GM21423 (cell line): ENCODE data around the gene CAPZB.

Experiments used
- ATAC-seq: cut with Tn5 transposase; IDR thresholded peaks from one replicate; pipeline ENCODE4 v1.9.1; 2021; ENCODE audit warnings: mild to moderate bottlenecking, moderate library complexity; ENCODE audit not compliant: unreplicated experiment

The CAPZB gene

GRCh38 chr1:19450811-19451515, 34.4 kb downstream of the CAPZB start:
- ATAC-seq = no peak

DNA sequence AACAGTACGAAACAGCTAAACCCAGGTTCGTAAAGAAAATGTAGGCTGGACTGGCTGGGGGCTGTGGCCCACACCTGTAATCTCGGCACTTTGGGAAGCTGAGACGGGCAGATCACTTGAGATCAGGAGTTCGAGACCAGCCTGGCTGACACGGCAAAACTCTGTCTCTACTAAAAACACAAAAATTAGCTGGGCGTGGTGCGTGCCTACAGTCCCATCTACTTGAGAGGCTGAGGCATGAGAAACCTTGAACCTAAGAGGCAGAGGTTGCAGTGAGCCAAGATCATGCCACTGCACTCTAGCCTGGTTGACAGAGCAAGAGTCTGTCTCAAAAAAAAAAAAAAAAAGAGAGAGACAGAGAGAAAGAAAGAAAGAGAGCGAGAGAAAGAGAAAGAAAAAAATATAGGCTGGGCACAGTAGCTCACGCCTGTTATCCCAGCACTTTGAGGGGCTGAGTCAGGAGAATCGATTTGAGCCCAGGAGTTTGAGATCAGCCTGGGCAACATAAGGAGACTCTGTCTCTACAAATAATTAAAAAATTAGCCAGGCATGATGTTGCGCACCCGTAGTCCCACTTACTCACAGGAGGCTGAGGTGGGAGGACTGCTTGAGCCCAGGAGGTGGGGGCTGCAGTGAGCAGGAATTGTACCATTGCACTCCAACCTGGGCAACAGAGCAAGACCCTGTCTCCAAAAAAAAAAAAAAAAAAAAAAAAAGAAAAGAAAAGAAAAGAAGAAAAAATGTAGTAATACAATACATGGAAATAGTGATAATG, 35.7 kb downstream of the CAPZB start:
- no peak for ATAC-seq

- ATAC-seq = no peak
These were observed 36.6 kb downstream of the CAPZB start for GRCh38 chr1:19448491-19449439.

- ATAC-seq = no peak
These were observed 37.8 kb downstream of the CAPZB start for GRCh38 chr1:19447550-19447949.

DNA sequence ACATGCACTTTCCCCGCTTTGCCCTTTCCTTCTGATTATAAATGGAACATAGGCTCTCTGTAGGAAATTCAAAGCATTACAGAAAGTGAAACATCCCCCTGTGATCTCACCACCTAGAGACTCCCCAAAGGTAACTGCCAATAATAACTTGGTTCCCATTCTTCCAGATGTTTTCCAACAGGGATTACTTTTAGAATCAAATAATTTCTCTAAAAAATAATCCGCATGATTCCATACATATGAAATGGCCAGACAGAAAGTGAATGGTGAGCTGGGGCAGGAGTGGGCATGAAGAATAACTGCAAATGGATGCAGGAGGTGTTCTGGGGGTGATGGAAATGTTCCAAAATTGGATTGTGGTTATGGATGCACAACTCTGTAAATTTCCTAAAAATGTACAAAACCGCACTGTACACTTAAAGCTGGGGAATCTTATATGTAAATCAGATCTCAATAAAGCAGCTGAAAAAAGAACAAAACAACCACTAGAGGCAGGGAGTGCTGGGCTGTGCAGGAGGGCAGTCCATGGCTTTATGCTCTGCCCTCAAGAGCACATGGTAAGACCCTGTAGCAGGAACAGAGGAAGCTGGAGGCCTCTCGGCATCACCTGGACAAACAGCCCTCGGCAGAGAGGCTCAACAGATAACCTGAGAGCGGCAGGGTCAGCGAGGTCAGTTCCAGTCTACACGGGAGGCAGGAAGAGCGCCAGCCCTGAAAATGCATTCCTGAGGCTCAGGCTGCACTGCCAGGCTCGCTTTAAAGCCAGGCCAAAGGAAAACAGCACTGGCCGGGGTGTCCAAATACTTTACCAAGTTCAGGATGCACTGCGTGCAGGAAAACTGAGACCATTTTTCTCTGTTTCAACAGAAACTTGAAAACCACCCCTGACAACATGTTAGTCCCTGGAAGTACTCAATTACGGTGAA, 39.7 kb downstream of the CAPZB start:
- ATAC-seq = no peak

DNA sequence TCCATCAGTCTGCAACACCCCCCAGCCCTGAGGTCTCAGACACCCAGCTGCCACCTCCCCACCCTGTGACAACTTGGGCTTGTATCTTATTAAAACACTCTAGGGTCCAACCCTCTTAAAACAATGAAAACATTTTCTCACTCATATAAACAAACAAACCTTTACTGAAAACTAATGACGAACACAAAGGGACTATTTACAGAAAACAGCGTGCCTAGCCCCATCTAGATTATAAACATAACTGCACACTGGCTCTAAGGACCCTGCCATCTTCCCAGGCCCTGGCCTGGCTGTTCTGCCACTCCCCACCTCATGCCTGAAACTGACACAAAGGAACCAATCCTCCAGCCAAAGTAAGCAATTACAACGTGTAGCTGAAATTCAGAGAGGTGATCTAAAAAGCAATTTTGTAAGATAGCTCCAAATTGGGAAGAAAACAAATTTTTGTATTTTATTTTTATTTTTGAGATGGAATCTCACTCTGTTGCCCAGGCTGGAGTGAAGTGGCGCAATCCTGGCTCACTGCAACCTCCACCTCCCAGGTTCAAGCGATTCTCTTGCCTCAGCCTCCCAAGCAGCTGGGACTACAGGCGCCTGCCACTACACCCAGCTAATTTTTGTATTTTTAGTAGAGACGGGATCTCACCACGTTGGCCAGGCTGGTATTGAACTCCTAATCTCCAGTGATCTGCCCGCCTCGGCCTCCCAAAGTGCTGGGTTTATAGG, 40.9 kb downstream of the CAPZB start:
- ATAC-seq = no peak

- ATAC-seq = no peak
These were observed 42.0 kb downstream of the CAPZB start for GRCh38 chr1:19443326-19443725.

DNA sequence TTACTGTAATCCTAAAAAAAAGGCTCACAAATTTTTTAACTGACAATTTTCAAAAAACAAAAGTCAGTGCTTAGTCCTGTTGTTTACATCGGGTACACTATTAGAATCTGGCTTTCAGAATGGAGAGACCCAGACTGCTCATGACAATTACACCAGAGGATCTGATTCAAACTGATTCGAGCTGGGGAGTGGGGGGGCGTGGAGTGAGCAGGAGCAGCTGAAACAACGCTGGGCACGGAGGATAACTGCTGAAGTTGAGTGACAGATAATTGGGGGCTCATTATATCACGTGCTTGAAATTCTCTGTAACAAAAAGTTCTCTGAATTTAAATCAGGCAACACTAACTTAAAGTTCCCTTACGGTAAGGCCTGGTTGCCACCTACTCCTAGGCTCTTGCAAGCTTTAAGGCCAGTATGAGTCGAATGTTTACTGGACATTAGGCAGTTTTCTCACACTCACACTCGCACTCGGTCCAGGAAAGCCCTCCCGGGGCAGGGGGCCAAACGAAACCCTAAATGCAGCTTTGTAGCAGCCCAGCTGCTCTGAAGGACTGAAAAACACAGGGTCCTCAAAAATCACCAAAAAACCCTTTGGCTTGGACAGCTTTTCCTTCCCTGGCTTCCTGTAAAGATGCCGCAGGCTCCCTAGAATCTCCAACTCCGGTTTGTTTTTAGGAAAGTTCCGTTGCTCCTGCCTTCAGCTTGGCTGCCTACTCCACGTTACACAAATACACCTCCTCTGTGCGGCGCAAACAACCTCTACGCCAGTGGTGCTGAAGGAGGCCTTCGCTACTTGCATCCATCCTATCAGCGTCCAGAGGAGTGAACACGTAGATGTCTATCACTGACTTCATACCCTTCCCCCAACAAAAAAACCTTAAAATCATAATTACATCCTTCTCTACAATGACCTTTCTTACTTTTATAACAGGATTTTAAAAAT, 42.9 kb downstream of the CAPZB start:
- no peak for ATAC-seq

- ATAC-seq = no peak
These were observed 44.1 kb downstream of the CAPZB start for GRCh38 chr1:19441048-19441780.

GRCh38 chr1:19439464-19440171, 45.7 kb downstream of the CAPZB start:
- no peak for ATAC-seq

DNA sequence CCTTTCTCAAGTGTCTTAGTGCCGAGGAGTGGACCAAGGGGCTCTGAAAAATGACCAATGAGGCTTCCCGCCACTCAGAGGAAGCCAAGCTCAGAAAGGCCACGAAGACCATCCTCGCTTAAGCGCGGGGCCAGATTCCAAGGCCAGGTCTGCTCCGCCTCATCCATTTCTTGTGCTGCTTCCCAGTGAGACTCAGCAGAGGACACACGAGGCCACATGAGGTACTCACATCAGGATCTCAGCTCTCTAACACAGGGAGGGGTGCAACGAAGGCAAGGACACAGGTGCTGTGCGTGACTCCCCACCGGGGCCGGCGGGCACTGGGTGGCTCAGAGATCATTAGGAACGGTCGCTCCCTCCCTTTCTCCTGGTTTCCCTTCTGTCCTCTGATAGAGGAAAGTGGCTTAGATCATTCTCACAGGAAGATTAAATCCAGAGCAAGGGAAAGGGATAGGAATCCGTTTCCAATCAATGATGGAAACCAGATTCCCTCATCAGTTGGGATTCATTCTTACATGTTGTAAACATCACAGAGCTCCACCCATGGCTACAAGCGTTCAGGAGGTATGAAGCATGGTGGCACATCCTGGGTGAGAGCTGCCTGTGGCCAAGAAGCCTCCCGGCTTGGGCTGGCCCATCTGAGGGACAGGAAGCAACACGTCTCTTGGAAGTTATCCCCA, 46.7 kb downstream of the CAPZB start:
- ATAC-seq = no peak

- no peak for ATAC-seq
These were observed 47.4 kb downstream of the CAPZB start for GRCh38 chr1:19437891-19438294.

GRCh38 chr1:19436716-19437476, 48.4 kb downstream of the CAPZB start:
- no peak for ATAC-seq

DNA sequence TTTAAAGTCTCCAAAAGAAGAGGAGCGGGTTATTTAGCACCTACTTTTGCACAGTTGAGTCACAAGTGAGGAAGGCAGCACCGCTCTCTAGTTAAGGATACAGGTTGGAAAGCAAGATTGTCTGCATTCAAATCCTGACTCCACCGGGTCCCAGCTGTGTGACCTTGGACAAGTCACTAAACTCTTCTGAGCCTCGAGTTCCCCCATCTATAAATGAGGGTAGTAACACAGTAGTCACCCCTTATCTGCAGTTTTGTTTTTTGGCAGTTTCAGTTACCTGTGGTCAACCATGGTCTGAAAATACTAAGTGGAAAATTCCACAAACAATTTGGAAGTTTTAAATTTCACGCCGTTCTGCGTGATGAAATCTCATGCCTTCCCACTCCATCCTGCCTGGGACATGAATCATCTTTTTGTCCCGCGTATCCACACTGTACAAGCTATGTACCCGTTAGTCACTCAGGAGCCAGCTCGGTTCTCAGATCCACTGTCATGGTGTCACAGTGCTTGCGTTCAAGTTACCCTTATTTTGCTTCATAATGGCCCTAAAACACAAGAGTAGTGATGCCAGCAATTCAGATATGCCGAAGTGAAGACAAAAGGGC, 49.4 kb downstream of the CAPZB start:
- no peak for ATAC-seq

DNA sequence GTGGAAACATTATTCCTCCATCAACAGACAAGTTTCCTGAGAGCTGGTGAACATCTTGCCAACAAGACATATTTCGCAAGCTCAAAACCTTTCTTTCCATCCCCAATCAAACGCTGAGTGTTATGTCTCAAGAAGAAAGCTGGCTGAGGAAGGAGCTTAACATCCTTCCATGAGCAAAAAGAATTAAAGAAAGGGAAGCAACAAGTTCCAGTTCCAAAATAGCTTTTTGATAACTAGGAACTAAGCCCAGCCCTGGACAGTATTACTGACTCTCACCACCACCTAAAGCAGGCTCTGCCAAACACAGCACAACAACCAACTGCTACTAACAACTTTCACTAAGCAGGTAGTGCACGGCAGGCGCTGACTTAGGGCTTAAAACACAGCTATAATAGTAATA, 50.2 kb downstream of the CAPZB start:
- no peak for ATAC-seq

DNA sequence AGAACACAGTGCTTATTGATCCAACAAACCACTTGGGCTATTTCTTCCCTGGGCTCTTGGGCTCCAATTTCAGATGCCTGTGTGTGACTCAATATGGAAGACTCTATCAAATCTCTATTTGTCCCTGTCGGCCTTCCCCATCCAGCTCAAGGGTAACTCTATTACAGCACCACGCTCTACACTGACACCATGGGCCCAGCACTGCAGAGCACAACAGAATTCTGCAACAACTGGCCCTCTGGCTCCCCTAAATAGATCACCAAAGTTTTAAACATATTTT, 51.7 kb downstream of the CAPZB start:
- no peak for ATAC-seq
